Left kidney (tissue), 8 donors: Measurements from ENCODE around the gene ZNF75A. TPM values are rescaled to one million over a fixed set of nuclear protein-coding genes. Genes with fewer than 3 reads are reported as not detected.
"Not testable (repeated sequence)": the region's sequence is repeated elsewhere in the genome, so short reads cannot be mapped to it uniquely, and the experiment has no call there.

Experiments used
- DNase-seq: peaks from one replicate; pipeline ENCODE4 v3.0.0-alpha.2; 2013
- long read RNA-seq, 8 donors: transcript quantifications; one replicate each; lab custom pipeline, GENCODE V29; 2026
- polyA plus RNA-seq: library from polyadenylated mRNA; unstranded; fragments of 120-200 nt; gene quantifications from one replicate; pipeline ENCODE4 v1.2.1, GENCODE V29; 2013; ENCODE audit not compliant: insufficient read length

The ZNF75A gene
- 77.0 TPM for polyA plus RNA-seq
- long read RNA-seq, donor 1, transcript ZNF75A-206 (1 exons, 3,989 nt) = major isoform, 13 of 25 reads
- long read RNA-seq, donor 1, partial matches to known transcripts = 7 of 25 reads
- long read RNA-seq, donor 1, other reads (novel, unspliced or antisense) = 0 of 25 reads
- long read RNA-seq, donor 2, transcript ZNF75A-206 (1 exons, 3,989 nt) = major isoform, 6 of 20 reads
- long read RNA-seq, donor 2, partial matches to known transcripts = 9 of 20 reads
- long read RNA-seq, donor 2, other reads (novel, unspliced or antisense) = 0 of 20 reads
- long read RNA-seq, donor 3, transcript ZNF75A-206 (1 exons, 3,989 nt) = major isoform, 8 of 21 reads
- long read RNA-seq, donor 3, partial matches to known transcripts = 8 of 21 reads
- long read RNA-seq, donor 3, other reads (novel, unspliced or antisense) = 0 of 21 reads
- long read RNA-seq, donor 4, partial matches to known transcripts = 0 of 4 reads
- long read RNA-seq, donor 4, other reads (novel, unspliced or antisense) = 0 of 4 reads
- long read RNA-seq, donor 5, partial matches to known transcripts = 8 of 17 reads
- long read RNA-seq, donor 5, other reads (novel, unspliced or antisense) = 0 of 17 reads
- long read RNA-seq, donor 6, transcript ZNF75A-206 (1 exons, 3,989 nt) = major isoform, 5 of 14 reads
- long read RNA-seq, donor 6, partial matches to known transcripts = 6 of 14 reads
- long read RNA-seq, donor 6, other reads (novel, unspliced or antisense) = 0 of 14 reads
- long read RNA-seq, donor 7, transcript ZNF75A-206 (1 exons, 3,989 nt) = major isoform, 13 of 18 reads
- long read RNA-seq, donor 7, partial matches to known transcripts = 0 of 18 reads
- long read RNA-seq, donor 7, other reads (novel, unspliced or antisense) = 0 of 18 reads
- long read RNA-seq, donor 8, transcript ZNF75A-206 (1 exons, 3,989 nt) = major isoform, 6 of 10 reads
- long read RNA-seq, donor 8, partial matches to known transcripts = 0 of 10 reads
- long read RNA-seq, donor 8, other reads (novel, unspliced or antisense) = 0 of 10 reads

GRCh38 chr16:3305109-3306068, at the start of gene ZNF75A, which contains the start of gene TIGD7:
Gene ZNF75A (plus strand): TSS chr16:3305497. CDS start chr16:3308429, 2,932 bp downstream.
Gene TIGD7 (minus strand): TSS chr16:3305430. CDS start chr16:3300614, 4,816 bp downstream.
- peak; percentile 89 for DNase-seq

DNA sequence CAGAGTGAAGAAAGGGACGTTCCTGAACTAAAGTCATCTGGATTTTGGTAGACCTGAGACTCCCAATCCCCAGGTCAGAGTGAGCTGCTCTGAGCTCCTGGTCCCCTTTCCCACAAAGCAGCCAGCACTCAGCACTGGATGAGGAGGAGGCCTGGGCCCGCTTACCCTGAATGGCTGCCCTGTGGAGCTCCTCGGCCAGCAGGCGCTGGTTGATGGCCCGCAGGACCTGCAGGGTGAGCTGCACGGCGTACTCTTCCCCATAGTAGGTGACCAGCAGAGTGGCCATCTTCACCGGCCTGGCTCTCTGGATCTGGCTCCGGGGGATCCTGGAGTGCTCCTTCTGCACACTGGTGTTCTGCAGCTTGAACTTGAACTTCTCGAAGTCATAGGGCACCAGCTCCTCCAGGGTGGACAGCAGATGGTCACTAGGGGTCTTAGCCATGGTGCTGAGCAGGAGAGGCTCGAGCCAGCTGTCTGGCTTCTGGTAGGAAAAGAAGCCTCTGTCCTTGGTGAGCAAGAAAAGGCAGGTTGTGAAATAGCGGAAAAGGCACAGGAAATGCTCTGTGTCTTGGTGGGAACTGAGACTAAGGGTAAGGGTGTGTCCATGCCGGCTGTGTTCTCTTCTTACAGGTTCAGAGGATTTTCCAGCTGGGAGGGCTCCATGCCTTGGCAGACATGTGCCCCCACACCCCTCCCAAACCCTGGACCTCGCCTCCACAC, 49.0 kb upstream of the ZNF75A start, which contains the start of gene MEFV:
Gene MEFV (minus strand): TSS at position 488 of the 720 bp plus-strand sequence. CDS start 46 bp downstream, at position 442.
- no peak for DNase-seq

- DNase-seq = no peak
These were observed 48.3 kb upstream of the ZNF75A start for GRCh38 chr16:3256866-3257465.

DNA sequence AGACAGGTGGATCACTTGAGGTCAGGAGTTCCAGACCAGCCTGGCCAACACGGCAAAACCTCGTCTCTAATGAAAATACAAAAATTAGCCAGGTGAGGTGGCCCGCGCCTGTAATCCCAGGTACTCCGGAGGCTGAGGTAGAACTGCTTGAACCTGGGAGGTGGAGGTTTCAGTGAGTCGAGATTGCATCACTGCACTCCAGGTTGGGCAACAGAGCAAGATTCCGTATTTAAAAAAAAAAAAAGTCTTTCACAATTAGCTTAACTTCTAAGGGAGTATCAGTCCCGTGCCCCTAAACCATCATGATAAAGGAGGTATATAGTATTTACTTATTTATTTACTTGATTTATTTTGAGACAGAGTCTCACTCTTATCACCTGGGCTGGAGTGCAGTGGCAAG, 45.5 kb upstream of the ZNF75A start:
- DNase-seq = no peak

- no peak for DNase-seq
These were observed 42.8 kb upstream of the ZNF75A start for GRCh38 chr16:3262517-3262916.

GRCh38 chr16:3264137-3265036, 40.9 kb upstream of the ZNF75A start:
- DNase-seq = peak; percentile 97

DNA sequence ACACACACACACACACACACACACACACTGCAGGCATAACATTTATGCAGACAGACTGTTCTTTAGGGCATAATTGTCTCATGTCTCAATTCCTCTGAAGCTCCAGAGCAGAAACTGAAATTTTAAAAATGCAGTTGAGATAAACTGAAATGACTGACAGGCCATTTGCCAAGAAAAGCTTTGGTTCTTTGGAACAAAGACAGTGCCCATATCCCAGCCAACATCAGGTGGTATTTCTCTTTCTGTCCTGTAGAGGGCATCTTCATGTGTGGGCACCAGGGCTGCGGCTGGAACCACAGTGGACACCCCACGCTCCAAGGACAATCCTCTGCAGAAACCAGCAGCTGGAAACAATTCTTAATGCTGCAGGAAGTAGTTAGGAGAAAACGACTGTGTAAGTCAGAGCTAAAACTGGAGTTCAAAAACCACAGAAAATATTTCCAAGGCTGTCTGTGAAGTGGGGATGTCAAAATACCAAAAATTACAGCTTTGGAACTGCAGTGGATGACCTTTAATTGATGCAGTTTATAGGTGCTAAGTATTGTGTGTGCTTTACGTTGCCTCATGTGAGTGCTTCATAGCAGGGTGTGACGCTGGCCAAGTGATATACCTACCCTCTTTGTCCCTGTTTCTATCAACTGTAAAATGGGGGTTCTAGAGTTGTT, 38.3 kb upstream of the ZNF75A start:
- DNase-seq = peak; percentile 25

DNA sequence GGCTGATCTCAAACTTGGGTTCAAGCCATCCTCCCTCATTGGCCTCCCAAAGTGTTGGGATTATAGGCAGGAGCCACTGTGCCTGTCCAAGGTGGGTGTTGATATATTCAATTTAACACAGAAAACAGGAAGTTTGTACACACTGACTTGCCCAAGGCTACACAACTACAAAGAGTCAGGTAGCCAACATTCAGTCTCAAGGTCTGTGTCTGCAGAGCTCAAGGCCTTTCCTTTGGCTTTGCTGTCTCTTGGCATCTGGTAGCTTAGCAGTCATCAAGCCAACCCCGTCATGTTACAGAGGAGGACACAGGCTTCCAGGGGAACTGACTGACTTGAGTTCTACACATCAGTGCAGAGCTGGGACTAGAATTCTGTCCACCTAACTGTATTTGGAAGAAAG, 37.0 kb upstream of the ZNF75A start:
- no peak for DNase-seq

- DNase-seq = not testable (repeated sequence)
These were observed 34.6 kb upstream of the ZNF75A start for GRCh38 chr16:3270718-3271117.

- DNase-seq = not testable (repeated sequence)
These were observed 34.0 kb upstream of the ZNF75A start for GRCh38 chr16:3271281-3271680.

GRCh38 chr16:3274490-3274889, 30.8 kb upstream of the ZNF75A start:
- DNase-seq = no peak

- no peak for DNase-seq
These were observed 30.4 kb upstream of the ZNF75A start for GRCh38 chr16:3274947-3275346.

DNA sequence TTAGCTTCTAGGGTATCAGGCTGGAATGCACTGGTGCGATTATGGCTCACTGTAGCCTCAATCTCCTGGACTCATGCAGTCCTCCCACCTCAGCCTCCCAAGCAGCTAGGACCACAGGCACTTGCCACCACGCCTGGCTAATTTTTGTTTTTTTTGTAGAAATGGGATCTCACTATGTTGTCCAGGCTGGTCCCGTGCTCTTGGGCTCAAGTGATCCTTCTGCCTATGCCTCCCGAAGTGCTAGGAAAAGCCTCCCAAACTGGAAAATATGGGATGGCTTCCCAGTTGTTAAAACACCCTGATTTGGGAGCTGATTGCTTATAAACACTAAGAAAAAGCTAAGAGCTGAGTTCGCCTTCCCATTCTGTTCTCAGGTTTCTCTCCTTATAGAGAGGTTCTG, 28.6 kb upstream of the ZNF75A start:
- DNase-seq = no peak

DNA sequence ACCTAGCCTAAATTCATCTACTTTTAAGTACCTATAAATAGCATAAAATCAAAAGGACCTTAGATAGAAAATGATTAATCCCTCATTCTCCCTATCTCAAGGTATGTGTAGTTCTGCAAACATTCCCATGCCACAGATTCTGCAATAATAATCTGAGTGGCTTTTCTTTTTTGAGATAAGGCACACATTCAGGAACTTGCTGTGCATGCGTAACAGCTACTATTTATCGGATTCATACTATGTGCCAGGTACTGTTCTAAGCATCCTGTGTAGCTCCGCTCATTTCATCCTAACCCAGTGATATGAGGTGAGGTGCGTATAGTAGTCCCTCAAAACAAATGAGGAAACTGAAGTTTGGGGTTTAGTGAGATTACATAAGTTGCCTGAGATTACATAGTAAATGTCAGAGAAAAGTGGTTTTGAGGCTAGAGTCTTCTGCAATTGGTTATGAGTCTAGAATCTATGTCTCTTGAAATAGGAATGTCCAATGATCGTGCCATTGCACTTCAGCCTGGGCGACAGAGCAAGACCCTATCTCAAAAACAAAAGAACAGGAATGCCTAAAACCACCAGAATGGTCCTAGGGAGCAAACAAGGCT, 24.0 kb upstream of the ZNF75A start:
- DNase-seq = no peak

DNA sequence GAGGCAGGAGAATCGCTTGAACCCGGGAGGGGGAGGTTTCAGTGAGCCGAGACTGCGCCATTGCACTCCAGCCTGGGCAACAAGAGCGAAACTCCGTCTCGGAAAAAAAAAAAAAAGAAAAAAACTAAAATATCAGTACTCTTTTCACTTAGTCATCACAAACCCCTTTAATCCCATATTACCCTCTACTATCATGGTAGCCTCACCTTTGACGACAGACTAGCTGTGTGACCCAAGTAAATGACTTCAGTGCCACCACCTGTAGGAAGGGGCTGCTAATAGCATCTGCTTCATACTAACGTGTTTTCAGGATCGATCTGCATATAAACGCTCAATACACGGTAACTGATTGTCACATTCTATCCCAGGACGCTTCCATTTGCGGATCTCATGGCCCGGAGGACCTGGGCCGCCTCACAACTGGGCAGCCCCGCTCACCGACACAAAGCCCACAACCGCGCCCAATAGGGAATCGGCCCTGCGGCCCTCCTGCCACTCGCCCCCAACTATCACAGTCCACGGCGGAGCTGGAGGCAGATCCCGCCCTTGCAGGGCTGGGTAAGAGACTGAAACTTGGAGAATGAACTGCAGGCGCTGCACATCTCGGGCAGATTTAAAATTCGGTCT, 23.1 kb upstream of the ZNF75A start:
- peak; percentile 72 for DNase-seq

DNA sequence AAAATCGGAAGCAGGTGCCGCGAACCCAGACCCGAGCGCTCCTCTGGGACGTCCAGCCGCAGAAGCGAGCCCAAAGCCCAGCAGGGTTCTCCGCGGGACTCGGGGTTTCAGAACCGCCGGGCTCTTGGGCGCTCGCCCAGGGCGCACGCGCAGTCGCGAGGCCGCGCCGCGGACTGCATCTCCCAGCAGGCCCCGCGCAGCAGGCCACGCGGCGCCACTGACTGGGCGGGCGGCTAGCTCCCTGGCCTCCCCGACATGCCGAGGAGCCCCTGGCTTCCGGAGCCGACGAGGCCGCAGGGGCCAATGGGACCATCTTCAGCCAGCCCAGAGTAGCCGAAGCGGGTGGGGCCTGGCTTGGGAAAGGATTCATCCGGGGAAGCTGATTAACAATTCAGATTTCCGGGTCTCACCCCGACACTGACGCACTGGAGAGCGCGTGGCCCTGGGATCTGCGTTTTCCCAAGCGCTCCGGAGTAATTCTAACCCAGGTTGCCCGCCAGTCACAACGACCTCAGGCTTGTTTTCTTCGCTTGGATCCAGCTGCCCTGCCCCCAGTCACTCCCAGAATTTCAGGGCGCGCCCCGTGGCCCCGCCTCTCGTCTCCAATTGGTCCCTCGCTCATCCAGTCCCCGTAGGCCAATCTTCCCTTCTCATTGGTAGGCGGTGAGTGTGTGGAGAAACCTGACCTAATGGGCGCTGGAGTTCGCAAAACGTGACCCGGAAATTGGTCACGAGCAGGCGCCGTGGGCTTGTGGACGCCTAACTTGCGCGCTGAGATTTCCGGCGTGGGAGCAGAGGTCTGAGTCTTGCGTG, 22.4 kb upstream of the ZNF75A start, which contains the start of gene ZNF263:
Gene ZNF263 (plus strand): TSS at position 762 of the 813 bp plus-strand sequence. CDS start 328 bp downstream, outside the sequence.
- DNase-seq = peak; percentile 98
